Iris pigment epithelial cell (primary cell): Measurements from ENCODE around the gene IFNA17.
"Not testable (repeated sequence)": the region's sequence is repeated elsewhere in the genome, so short reads cannot be mapped to it uniquely, and the experiment has no call there.

ENCODE experiments used
- DNase-seq: peaks from one replicate; pipeline ENCODE4 v3.0.0-alpha.2; 2011; ENCODE audit warnings: low read depth

IFNA17 gene

GRCh38 chr9:21228122-21228521 lies at the start of gene IFNA17:
Gene IFNA17 (minus strand): TSS chr9:21228222. CDS start chr9:21228173, 49 bp downstream.
- no peak for DNase-seq

- no peak for DNase-seq
Measured at GRCh38 chr9:21268347-21268657, 40.3 kb upstream of the IFNA17 start.

- no peak for DNase-seq
Measured at GRCh38 chr9:21267485-21268346, 39.7 kb upstream of the IFNA17 start.

GRCh38 chr9:21266733-21267484 lies 38.9 kb upstream of the IFNA17 start:
- no peak for DNase-seq

- DNase-seq, result no peak
Measured at GRCh38 chr9:21265421-21266189, 37.6 kb upstream of the IFNA17 start.

GRCh38 chr9:21255538-21256212 lies 27.7 kb upstream of the IFNA17 start:
- no peak for DNase-seq

- peak; percentile 33 for DNase-seq
Measured at GRCh38 chr9:21252721-21253547, 24.9 kb upstream of the IFNA17 start.

GRCh38 chr9:21251638-21252037 lies 23.6 kb upstream of the IFNA17 start:
- no peak for DNase-seq

GRCh38 chr9:21251190-21251589 lies 23.2 kb upstream of the IFNA17 start:
- no peak for DNase-seq

- no peak for DNase-seq
Measured at GRCh38 chr9:21244836-21245235, 16.8 kb upstream of the IFNA17 start.

- DNase-seq, result no peak
Measured at GRCh38 chr9:21239911-21240310, 11.9 kb upstream of the IFNA17 start, which contains the start of gene IFNA14. Gene IFNA14 (minus strand): TSS chr9:21240005. CDS start chr9:21239935, 70 bp downstream.

GRCh38 chr9:21236360-21236714 lies 8.3 kb upstream of the IFNA17 start:
- DNase-seq, result not testable (repeated sequence)

- peak; percentile 61 for DNase-seq
Measured at GRCh38 chr9:21235468-21236359, 7.7 kb upstream of the IFNA17 start.

GRCh38 chr9:21234153-21234687 lies 6.2 kb upstream of the IFNA17 start:
- DNase-seq, result no peak

GRCh38 chr9:21233258-21233657 lies 5.2 kb upstream of the IFNA17 start:
- DNase-seq, result no peak

- not testable (repeated sequence) for DNase-seq
Measured at GRCh38 chr9:21217211-21217610, 10.8 kb downstream of the IFNA17 start, which contains the start of gene IFNA16. Gene IFNA16 (minus strand): TSS chr9:21217311. CDS start chr9:21217305, 6 bp downstream.

- DNase-seq, result peak; percentile 20
Measured at GRCh38 chr9:21213411-21214326, 14.4 kb downstream of the IFNA17 start.

- not testable (repeated sequence) for DNase-seq
Measured at GRCh38 chr9:21212160-21212559, 15.9 kb downstream of the IFNA17 start.
